ENCODE results near the gene ABCA7. TPM values are rescaled to one million over a fixed set of nuclear protein-coding genes. Genes with fewer than 3 reads are reported as not detected.

ABCA7 gene
- total and polyA plus RNA-seq, 2 of the 13 experiments (the other 11 are each of a cell fraction or from before 2014, with no cell fraction given) = 4.4 to 32.4 TPM

DNA sequence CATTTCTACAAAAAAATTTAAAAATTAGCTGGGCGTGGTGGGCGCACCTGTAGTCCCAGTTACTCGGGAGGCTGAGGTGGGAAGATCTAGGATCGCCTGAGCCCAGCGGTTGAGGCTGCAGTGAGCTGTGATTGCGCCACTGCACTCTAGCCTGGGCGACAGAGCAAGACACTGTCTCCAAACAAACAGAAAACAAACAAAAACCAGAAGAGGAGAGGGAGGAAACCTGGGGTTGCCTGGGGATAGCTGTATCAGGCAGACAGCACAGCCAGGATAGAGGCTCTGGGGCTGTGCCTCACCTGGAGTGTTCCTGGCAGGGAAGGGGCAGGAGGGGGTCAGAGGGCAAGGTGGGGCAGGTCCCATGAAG is 57.9 kb downstream of the ABCA7 start (continued):
- TF ChIP-seq SKI (IDR thresholded peaks at IDR 0.05; ENCODE audit: partially characterized antibody) = peak; percentile 76
- peak; percentile 52; the same call in 1 of the 2 replicates for TF ChIP-seq SP5 (CRISPR knock-in tag; IDR thresholded peaks at IDR 0.05; ENCODE audit: borderline replicate concordance, low read depth)
- 0 out of 2 replicates have a peak, but pooled peaks have one; percentile 51 for TF ChIP-seq ZNF629 (CRISPR knock-in tag; conservative IDR thresholded peaks at IDR 0.05)
- 0 out of 2 replicates have a peak, but pooled peaks have one; percentile 68 for TF ChIP-seq CCDC6 (CRISPR knock-in tag; IDR thresholded peaks at IDR 0.05)
- TF ChIP-seq ADNP (CRISPR knock-in tag; IDR thresholded peaks at IDR 0.05) = peak; percentile 42; the same call in 1 of the 2 replicates
- TF ChIP-seq ZNF333 (CRISPR knock-in tag; IDR thresholded peaks at IDR 0.05; ENCODE audit: borderline replicate concordance) = 0 out of 2 replicates have a peak, but pooled peaks have one; percentile 62
- TF ChIP-seq STAT6 (CRISPR knock-in tag; IDR thresholded peaks at IDR 0.05; ENCODE audit: borderline replicate concordance) = 0 out of 2 replicates have a peak, but pooled peaks have one; percentile 28
- TF ChIP-seq MEIS1 (CRISPR knock-in tag; IDR thresholded peaks at IDR 0.05; ENCODE audit: borderline replicate concordance) = no peak; the same call in 1 of the 2 replicates
- peak in 1 of 2 experiments; percentile 50; a peak in 1 of 4 replicates for TF ChIP-seq NR2F1 (CRISPR knock-in tag; IDR thresholded peaks at IDR 0.05)
- TF ChIP-seq ZKSCAN8 (CRISPR knock-in tag; IDR thresholded peaks at IDR 0.05; ENCODE audit: borderline replicate concordance) = peak; percentile 74
- TF ChIP-seq ZBTB7A (CRISPR knock-in tag; IDR thresholded peaks at IDR 0.05) = peak; percentile 72; the same call in 1 of the 2 replicates
- peak; percentile 47; the same call in 1 of the 2 replicates for TF ChIP-seq HMG20B (CRISPR knock-in tag; conservative IDR thresholded peaks at IDR 0.05)
- peak; percentile 60; the same call in 1 of the 2 replicates for TF ChIP-seq SMAD3 (CRISPR knock-in tag; IDR thresholded peaks at IDR 0.05)
- peak; percentile 73 for TF ChIP-seq RCOR2 (CRISPR knock-in tag; IDR thresholded peaks at IDR 0.05)
- TF ChIP-seq, protein P1, sequence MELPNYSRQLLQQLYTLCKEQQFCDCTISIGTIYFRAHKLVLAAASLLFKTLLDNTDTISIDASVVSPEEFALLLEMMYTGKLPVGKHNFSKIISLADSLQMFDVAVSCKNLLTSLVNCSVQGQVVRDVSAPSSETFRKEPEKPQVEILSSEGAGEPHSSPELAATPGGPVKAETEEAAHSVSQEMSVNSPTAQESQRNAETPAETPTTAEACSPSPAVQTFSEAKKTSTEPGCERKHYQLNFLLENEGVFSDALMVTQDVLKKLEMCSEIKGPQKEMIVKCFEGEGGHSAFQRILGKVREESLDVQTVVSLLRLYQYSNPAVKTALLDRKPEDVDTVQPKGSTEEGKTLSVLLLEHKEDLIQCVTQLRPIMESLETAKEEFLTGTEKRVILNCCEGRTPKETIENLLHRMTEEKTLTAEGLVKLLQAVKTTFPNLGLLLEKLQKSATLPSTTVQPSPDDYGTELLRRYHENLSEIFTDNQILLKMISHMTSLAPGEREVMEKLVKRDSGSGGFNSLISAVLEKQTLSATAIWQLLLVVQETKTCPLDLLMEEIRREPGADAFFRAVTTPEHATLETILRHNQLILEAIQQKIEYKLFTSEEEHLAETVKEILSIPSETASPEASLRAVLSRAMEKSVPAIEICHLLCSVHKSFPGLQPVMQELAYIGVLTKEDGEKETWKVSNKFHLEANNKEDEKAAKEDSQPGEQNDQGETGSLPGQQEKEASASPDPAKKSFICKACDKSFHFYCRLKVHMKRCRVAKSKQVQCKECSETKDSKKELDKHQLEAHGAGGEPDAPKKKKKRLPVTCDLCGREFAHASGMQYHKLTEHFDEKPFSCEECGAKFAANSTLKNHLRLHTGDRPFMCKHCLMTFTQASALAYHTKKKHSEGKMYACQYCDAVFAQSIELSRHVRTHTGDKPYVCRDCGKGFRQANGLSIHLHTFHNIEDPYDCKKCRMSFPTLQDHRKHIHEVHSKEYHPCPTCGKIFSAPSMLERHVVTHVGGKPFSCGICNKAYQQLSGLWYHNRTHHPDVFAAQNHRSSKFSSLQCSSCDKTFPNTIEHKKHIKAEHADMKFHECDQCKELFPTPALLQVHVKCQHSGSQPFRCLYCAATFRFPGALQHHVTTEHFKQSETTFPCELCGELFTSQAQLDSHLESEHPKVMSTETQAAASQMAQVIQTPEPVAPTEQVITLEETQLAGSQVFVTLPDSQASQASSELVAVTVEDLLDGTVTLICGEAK (IDR thresholded peaks at IDR 0.05) = no peak
- TF ChIP-seq, protein P1 (CRISPR knock-in tag; IDR thresholded peaks at IDR 0.05) = peak; percentile 56
- no peak for TF ChIP-seq PAX8 (CRISPR knock-in tag; IDR thresholded peaks at IDR 0.05; ENCODE audit: borderline replicate concordance)
- TF ChIP-seq ZNF264 (CRISPR knock-in tag; IDR thresholded peaks at IDR 0.05) = 0 out of 2 replicates have a peak, but pooled peaks have one; percentile 52

Measured in HepG2 (cell line).